ENCODE data around the gene CDX2. TPM values are rescaled to one million over a fixed set of nuclear protein-coding genes. Genes with fewer than 3 reads are reported as not detected.
A peak's percentile ranks its signal among the peaks of the same experiment; 100 is the strongest.

Gene CDX2
- total and polyA plus RNA-seq, 2 experiments from 2014 or later: 34.6 to 60.6 TPM

DNA sequence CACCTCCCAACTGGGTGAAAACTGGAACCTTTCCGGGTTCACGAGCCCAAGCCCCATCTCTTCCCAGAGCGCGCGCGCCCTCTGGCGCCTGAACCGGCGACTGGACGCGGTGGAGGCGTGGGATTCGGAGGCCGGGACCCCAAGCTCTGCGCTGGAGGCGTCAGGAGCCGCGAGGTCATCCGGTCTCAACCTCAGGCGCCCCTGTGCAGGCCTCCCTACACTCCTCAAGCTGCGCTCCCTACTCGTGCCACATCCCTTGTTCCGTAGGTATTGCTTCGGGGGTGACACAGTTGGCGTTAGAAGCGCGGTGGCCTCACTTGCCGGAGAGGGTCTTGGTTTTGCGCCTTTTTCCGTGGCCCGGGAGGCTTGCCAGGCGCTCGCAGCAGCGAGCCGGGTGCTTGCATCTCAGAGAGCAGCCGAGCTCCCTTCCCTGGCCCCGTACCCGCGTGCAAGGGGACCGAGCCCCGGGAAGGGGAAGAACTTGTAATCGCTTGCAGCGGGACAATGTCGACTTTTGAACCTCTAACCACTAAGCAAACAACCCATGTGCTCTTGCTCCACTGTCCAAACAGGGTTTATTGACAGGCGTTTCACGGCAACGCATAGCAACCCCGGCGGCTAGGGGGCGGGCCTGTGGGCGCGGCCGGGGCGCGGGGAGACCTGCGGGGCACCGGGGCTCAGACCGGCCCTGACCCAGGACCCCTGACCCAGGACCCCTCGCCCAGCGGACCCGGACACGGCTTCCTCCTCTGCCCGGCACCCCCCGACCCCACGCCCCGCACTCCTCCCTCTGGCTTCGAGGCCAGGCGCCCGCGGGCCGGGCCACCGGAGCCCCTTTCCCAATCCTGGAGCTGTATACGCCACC, 8.5 kb downstream of the CDX2 start:
- Histone ChIP-seq H3K27ac (peak overlapping the region; percentile 98), H3K4me1 (ENCODE audit: insufficient read depth) (peaks cover 50% of the 10 kb centered on the region), H4K20me1 (ENCODE audit: insufficient read depth, poor library complexity, severe bottlenecking) (no peaks in the 10 kb centered on the region), H3K36me3 (replicated peaks; ENCODE audit: insufficient read depth, low read depth) (no peaks in the 10 kb centered on the region), H3K4me2 (peak overlapping the region; percentile 92), H3K9me3 (ENCODE audit: low read depth) (no peaks in the 10 kb centered on the region), H3K9me2 (replicated peaks; ENCODE audit: insufficient read depth) (no peaks in the 10 kb centered on the region), H3K4me3 (peak overlapping the region; percentile 27), H3K79me2 (peaks cover 31% of the 10 kb centered on the region), H3K27me3 (peaks cover 47% of the 10 kb centered on the region), H2AFZ (peak overlapping the region; percentile 26)
- TF ChIP-seq EZH2phosphoT487 (IDR thresholded peaks at IDR 0.05; ENCODE audit: low read depth, severe bottlenecking, unreplicated experiment): no peak
- TF ChIP-seq CTCF (IDR thresholded peaks at IDR 0.05; ENCODE audit: poor library complexity): peak; percentile 61
- peak; percentile 73 for TF ChIP-seq EZH2 (IDR thresholded peaks at IDR 0.05; ENCODE audit: borderline replicate concordance)
- DNase-seq (ENCODE audit: low spot score): peak; percentile 88
- WGBS (ENCODE audit: low lambda C conversion rate, missing lambda C conversion rate): 4% methylated on average over 55 of the region's 73 CpGs

GRCh38 chr13:27959976-27960361, 9.1 kb downstream of the CDX2 start:
- H3K4me3 ChIP-seq: peak overlapping the region; percentile 27
- H3K4me2 ChIP-seq: peak overlapping the region; percentile 92
- H4K20me1 ChIP-seq (ENCODE audit: insufficient read depth, poor library complexity, severe bottlenecking): no peaks in the 10 kb centered on the region
- H3K79me2 ChIP-seq: peaks cover 25% of the 10 kb centered on the region
- no peaks in the 10 kb centered on the region for H3K9me3 ChIP-seq (ENCODE audit: low read depth)
- 45% methylated on average over 14 of the region's 14 CpGs for WGBS (ENCODE audit: low lambda C conversion rate, missing lambda C conversion rate)
- H3K9me2 ChIP-seq (replicated peaks; ENCODE audit: insufficient read depth): no peaks in the 10 kb centered on the region
- TF ChIP-seq CTCF (IDR thresholded peaks at IDR 0.05; ENCODE audit: poor library complexity): no peak
- no peak for TF ChIP-seq EZH2 (IDR thresholded peaks at IDR 0.05; ENCODE audit: borderline replicate concordance)
- no peak for TF ChIP-seq EZH2phosphoT487 (IDR thresholded peaks at IDR 0.05; ENCODE audit: low read depth, severe bottlenecking, unreplicated experiment)
- peak overlapping the region; percentile 26 for H2AFZ ChIP-seq
- peaks cover 42% of the 10 kb centered on the region for H3K27me3 ChIP-seq
- H3K27ac ChIP-seq: peak overlapping the region; percentile 98
- peaks cover 50% of the 10 kb centered on the region for H3K4me1 ChIP-seq (ENCODE audit: insufficient read depth)
- H3K36me3 ChIP-seq (replicated peaks; ENCODE audit: insufficient read depth, low read depth): no peaks in the 10 kb centered on the region
- no peak for DNase-seq (ENCODE audit: low spot score)

DNA sequence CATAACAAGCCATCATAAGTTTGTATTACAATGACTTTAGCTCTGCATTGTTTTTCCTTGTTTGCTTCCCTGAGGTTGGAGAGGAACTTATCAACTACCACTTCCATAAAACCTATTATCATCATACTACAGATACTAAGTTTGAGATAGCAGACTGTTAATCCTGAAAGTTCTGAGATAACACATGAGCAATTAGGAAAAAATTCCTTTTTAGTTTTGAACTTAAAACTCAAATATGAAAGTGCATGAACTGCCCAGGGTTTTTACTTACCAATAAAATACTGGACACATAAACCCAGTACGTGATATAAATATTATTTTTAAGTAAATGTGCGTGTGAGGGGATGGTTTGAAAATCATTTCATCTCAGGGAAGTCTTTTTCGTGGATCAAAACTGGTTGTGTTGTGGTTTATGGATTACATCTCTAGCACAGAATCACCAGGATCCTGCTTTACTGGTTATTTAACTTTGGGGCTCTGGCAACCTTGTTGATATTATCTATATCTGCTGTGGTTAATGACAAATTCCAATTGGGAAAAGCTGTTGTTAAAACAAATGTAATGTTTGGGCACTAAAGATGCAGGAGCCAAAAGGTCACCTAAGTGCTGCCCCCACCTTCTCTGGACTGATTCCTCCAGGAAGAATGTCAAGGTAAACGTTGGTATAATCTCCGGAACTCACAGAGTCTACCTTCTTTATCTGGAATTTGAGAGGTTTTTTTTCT, 12.4 kb downstream of the CDX2 start:
- no peaks in the 10 kb centered on the region for H3K9me2 ChIP-seq (replicated peaks; ENCODE audit: insufficient read depth)
- no peaks in the 10 kb centered on the region for H4K20me1 ChIP-seq (ENCODE audit: insufficient read depth, poor library complexity, severe bottlenecking)
- TF ChIP-seq EZH2phosphoT487 (IDR thresholded peaks at IDR 0.05; ENCODE audit: low read depth, severe bottlenecking, unreplicated experiment) (no peak), CTCF (IDR thresholded peaks at IDR 0.05; ENCODE audit: poor library complexity) (no peak), EZH2 (IDR thresholded peaks at IDR 0.05; ENCODE audit: borderline replicate concordance) (no peak)
- no peak overlapping the region for H2AFZ ChIP-seq
- 18% methylated on average over 5 of the region's 5 CpGs for WGBS (ENCODE audit: low lambda C conversion rate, missing lambda C conversion rate)
- DNase-seq (ENCODE audit: low spot score): peak; percentile 24
- peaks cover 26% of the 10 kb centered on the region for H3K27me3 ChIP-seq
- H3K4me3 ChIP-seq: no peak overlapping the region
- peaks cover 2% of the 10 kb centered on the region for H3K79me2 ChIP-seq
- peak overlapping the region; percentile 45 for H3K4me2 ChIP-seq
- peaks cover 29% of the 10 kb centered on the region for H3K4me1 ChIP-seq (ENCODE audit: insufficient read depth)
- H3K9me3 ChIP-seq (ENCODE audit: low read depth): no peaks in the 10 kb centered on the region
- peak overlapping the region; percentile 58 for H3K27ac ChIP-seq
- H3K36me3 ChIP-seq (replicated peaks; ENCODE audit: insufficient read depth, low read depth): no peaks in the 10 kb centered on the region
